COLO668 (cell line): ENCODE data around the gene SEMA6B.
"Not testable (repeated sequence)": the region's sequence is repeated elsewhere in the genome, so short reads cannot be mapped to it uniquely, and the experiment has no call there.

Experiments used
- DNase-seq: peaks from one replicate; lab custom pipeline; 2025; ENCODE audit not compliant: unreplicated experiment; lab: John Stamatoyannopoulos, UW

Gene SEMA6B

GRCh38 chr19:4575267-4576015 lies 16.0 kb upstream of the SEMA6B start:
- DNase-seq, result no peak

- no peak for DNase-seq
Observed at GRCh38 chr19:4573682-4574081, 14.2 kb upstream of the SEMA6B start.

GRCh38 chr19:4571305-4571917 lies 11.9 kb upstream of the SEMA6B start:
- no peak for DNase-seq

- no peak for DNase-seq
Observed at GRCh38 chr19:4570916-4571304, 11.4 kb upstream of the SEMA6B start.

GRCh38 chr19:4570402-4570801 lies 10.9 kb upstream of the SEMA6B start:
- DNase-seq, result no peak

GRCh38 chr19:4568886-4569285 lies 9.4 kb upstream of the SEMA6B start:
- DNase-seq, result no peak

- DNase-seq, result peak; percentile 71
Observed at GRCh38 chr19:4567584-4568071, 8.1 kb upstream of the SEMA6B start.

GRCh38 chr19:4566402-4567051 lies 7.0 kb upstream of the SEMA6B start:
- DNase-seq, result peak; percentile 82

GRCh38 chr19:4563562-4563961 lies 4.1 kb upstream of the SEMA6B start:
- not testable (repeated sequence) for DNase-seq

GRCh38 chr19:4562085-4562484 lies 2.6 kb upstream of the SEMA6B start:
- not testable (repeated sequence) for DNase-seq

GRCh38 chr19:4557971-4558941 lies 1.2 kb downstream of the SEMA6B start:
- DNase-seq, result peak; percentile 26

GRCh38 chr19:4557144-4557970 lies 2.1 kb downstream of the SEMA6B start:
- DNase-seq, result peak; percentile 48

- no peak for DNase-seq
Observed at GRCh38 chr19:4556597-4557127, 2.8 kb downstream of the SEMA6B start.

- DNase-seq, result no peak
Observed at GRCh38 chr19:4555657-4556561, 3.6 kb downstream of the SEMA6B start.

GRCh38 chr19:4554717-4555116 lies 4.8 kb downstream of the SEMA6B start:
- no peak for DNase-seq

- DNase-seq, result no peak
Observed at GRCh38 chr19:4553775-4554174, 5.7 kb downstream of the SEMA6B start.

- no peak for DNase-seq
Observed at GRCh38 chr19:4553092-4553695, 6.3 kb downstream of the SEMA6B start.

- no peak for DNase-seq
Observed at GRCh38 chr19:4552525-4552819, 7.0 kb downstream of the SEMA6B start.
